Adrenal gland (tissue), 12 donors: Measurements from ENCODE around the gene TMPRSS4. TPM values are rescaled to one million over a fixed set of nuclear protein-coding genes. Genes with fewer than 3 reads are reported as not detected.
A peak's percentile ranks its signal among the peaks of the same experiment; 100 is the strongest.

Experiments used
- DNase-seq, 7 donors: peaks; one replicate each; pipeline ENCODE4 v3.0.0-alpha.2; 2019 to 2020
- H3K27ac ChIP-seq, 5 donors: fragments of 200-600 bp; sonication (generic) in 4 of 5; 1 replicate in 3 of 5; 2 replicates in 2 of 5; pipeline versions ENCODE4 v1.5.1 to v1.8.0; 2016 to 2020; ENCODE audit warnings: mild to moderate bottlenecking in 1 of 5
- H3K27me3 ChIP-seq: fragments of 200-600 bp; 2 replicates; pipeline ENCODE4 v1.8.0; 2021
- H3K36me3 ChIP-seq, 2 donors: fragments of 200-600 bp; replicated peaks in 1 of 2; 1 replicate in 1 of 2; 2 replicates in 1 of 2; pipeline versions ENCODE4 v1.5.1 to v1.8.0; 2018 to 2022
- H3K4me1 ChIP-seq, 2 donors: fragments of 200-600 bp; replicated peaks in 1 of 2; 1 replicate in 1 of 2; 2 replicates in 1 of 2; pipeline versions ENCODE4 v1.5.1 to v1.8.0; 2018 to 2021
- H3K4me3 ChIP-seq, 4 donors: fragments of 200-600 bp; sonication (generic) in 3 of 4; one replicate each; pipeline ENCODE4 v1.5.1; 2016 to 2018
- H3K9me3 ChIP-seq, 3 donors: fragments of 200-600 bp; sonication (generic) in 1 of 3; replicated peaks in 1 of 3; 1 replicate in 2 of 3; 2 replicates in 1 of 3; pipeline versions ENCODE4 v1.5.1 to v1.8.0; 2016 to 2021
- POLR2A ChIP-seq, 2 donors: fragments of 450-650 bp; IDR thresholded peaks; one replicate each; pipeline ENCODE4 v1.6.1; 2017; ENCODE audit warnings: antibody characterized with exemption in 2 of 2, mild to moderate bottlenecking in 2 of 2, moderate library complexity in 1 of 2
- WGBS, 4 donors: extraction: QIAGEN DNeasy Blood & Tissue Kit in 2 of 4; methylation state at CpG; one replicate each; pipeline versions ENCODE4 v1.1.5 to v1.1.7; 2013 to 2017; 5-methylcytosine and 5-hydroxymethylcytosine counted together
- intact Hi-C, 2 donors: fragments of 100-400 bp; cut with DNase I; formaldehyde crosslinking; loops; one replicate each; pipeline versions ENCODE4 v1.14.1 to v1.15.0; 2022 to 2023
- polyA plus RNA-seq, 3 donors: library from polyadenylated mRNA; stranded (reverse); fragments of 200-250 nt in 2 of 3; fragments of 350-450 nt in 1 of 3; fragmentation: Illumina TruSeq in 1 of 3; extraction: RNeasy Lipid Tissue Mini Kit (QIAGEN cat#74804) in 1 of 3; gene quantifications; one replicate each; pipeline ENCODE4 v1.2.3, GENCODE V29; 2013 to 2014
- total RNA-seq, 9 donors: library from RNA; depleted of rRNA in 4 of 9; stranded (reverse); fragments of >200 nt in 4 of 9; fragments of 120-200 nt in 1 of 9; fragmentation: NEBNext Ultra II Directional in 1 of 9; extraction: Animal tissue kit (Norgen Biotek cat#: 25700) in 1 of 9; gene quantifications; one replicate each; pipeline versions ENCODE4 v1.1.0 to v1.2.4, GENCODE V29; 2013 to 2023
- TF ChIP-seq, protein P1 (sequence below), 6 experiments: fragments of 450-650 bp in 4 of 6; fragments of 200-600 bp in 2 of 6; sonication (generic) in 1 of 6; IDR thresholded peaks; 1 replicate in 5 of 6; 2 replicates in 1 of 6; pipeline versions ENCODE4 v1.5.1 to v1.8.0; 2016 to 2021; ENCODE audit warnings: antibody characterized with exemption in 6 of 6, mild to moderate bottlenecking in 2 of 6, moderate library complexity in 1 of 6
- donor health status: healthy with polysubstance abuse.
- donor health status: Bipolar disorder and iron deficiency.
- donor health status: DM: yes; HTN: yes; CAD: no.
- donor health status: DM: no; HTN: no; CAD: no.
- donor health status: DM: no; HTN: no; CAD: no.
- donor health status: DM: yes; HTN: yes; CAD: no.

Gene TMPRSS4
- total and polyA plus RNA-seq, 12 donors, result 0.13 to 0.43 (median 0.27) TPM; not detected in 8

- Histone ChIP-seq H3K4me1 (no peaks in the 10 kb centered on the region), H3K9me3 (no peaks in the 10 kb centered on the region), H3K4me3 (no peak overlapping the region), H3K27ac (peak overlapping the region in 1 of 5 donors; percentile 63), H3K27me3 (no peaks in the 10 kb centered on the region), H3K36me3 (no peaks in the 10 kb centered on the region)
- DNase-seq, result no peak
- whole genome bisulfite sequencing, 4 donors, result 59 to 77% (median 68%) methylated on average over 11 of the region's 11 CpGs
- intact Hi-C loops, result no loop called here
- TF ChIP-seq, protein P1, sequence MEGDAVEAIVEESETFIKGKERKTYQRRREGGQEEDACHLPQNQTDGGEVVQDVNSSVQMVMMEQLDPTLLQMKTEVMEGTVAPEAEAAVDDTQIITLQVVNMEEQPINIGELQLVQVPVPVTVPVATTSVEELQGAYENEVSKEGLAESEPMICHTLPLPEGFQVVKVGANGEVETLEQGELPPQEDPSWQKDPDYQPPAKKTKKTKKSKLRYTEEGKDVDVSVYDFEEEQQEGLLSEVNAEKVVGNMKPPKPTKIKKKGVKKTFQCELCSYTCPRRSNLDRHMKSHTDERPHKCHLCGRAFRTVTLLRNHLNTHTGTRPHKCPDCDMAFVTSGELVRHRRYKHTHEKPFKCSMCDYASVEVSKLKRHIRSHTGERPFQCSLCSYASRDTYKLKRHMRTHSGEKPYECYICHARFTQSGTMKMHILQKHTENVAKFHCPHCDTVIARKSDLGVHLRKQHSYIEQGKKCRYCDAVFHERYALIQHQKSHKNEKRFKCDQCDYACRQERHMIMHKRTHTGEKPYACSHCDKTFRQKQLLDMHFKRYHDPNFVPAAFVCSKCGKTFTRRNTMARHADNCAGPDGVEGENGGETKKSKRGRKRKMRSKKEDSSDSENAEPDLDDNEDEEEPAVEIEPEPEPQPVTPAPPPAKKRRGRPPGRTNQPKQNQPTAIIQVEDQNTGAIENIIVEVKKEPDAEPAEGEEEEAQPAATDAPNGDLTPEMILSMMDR (IDR thresholded peaks at IDR 0.05), result no peak
- no peak for TF ChIP-seq POLR2A (IDR thresholded peaks at IDR 0.05)
Measured at GRCh38 chr11:118098996-118099837, 22.3 kb downstream of the TMPRSS4 start.

GRCh38 chr11:118099838-118100556 lies 23.1 kb downstream of the TMPRSS4 start:
- H3K36me3 ChIP-seq, result no peaks in the 10 kb centered on the region
- no peaks in the 10 kb centered on the region for H3K4me1 ChIP-seq
- no peaks in the 10 kb centered on the region for H3K9me3 ChIP-seq
- peak overlapping the region in 1 of 5 donors; percentile 63 for H3K27ac ChIP-seq
- WGBS, 4 donors, result 66 to 77% (median 72%) methylated on average over 10 of the region's 10 CpGs
- intact Hi-C loops, result no loop called here
- TF ChIP-seq POLR2A (IDR thresholded peaks at IDR 0.05), result no peak
- TF ChIP-seq, protein P1 (IDR thresholded peaks at IDR 0.05), result no peak
- no peak overlapping the region for H3K4me3 ChIP-seq
- peak in 1 of 7 donors; percentile 17 for DNase-seq
- H3K27me3 ChIP-seq, result no peaks in the 10 kb centered on the region

- WGBS, 4 donors, result 51 to 74% (median 64%) methylated on average over 3 of the region's 3 CpGs
- Histone ChIP-seq H3K27ac (peak overlapping the region in 1 of 5 donors; percentile 58), H3K9me3 (no peaks in the 10 kb centered on the region), H3K36me3 (no peaks in the 10 kb centered on the region), H3K4me3 (no peak overlapping the region), H3K4me1 (no peaks in the 10 kb centered on the region), H3K27me3 (no peaks in the 10 kb centered on the region)
- TF ChIP-seq, protein P1 (IDR thresholded peaks at IDR 0.05), result no peak
- no peak for TF ChIP-seq POLR2A (IDR thresholded peaks at IDR 0.05)
- DNase-seq, result no peak
- intact Hi-C loops, result no loop called here
Measured at GRCh38 chr11:118100691-118101232, 23.9 kb downstream of the TMPRSS4 start.

DNA sequence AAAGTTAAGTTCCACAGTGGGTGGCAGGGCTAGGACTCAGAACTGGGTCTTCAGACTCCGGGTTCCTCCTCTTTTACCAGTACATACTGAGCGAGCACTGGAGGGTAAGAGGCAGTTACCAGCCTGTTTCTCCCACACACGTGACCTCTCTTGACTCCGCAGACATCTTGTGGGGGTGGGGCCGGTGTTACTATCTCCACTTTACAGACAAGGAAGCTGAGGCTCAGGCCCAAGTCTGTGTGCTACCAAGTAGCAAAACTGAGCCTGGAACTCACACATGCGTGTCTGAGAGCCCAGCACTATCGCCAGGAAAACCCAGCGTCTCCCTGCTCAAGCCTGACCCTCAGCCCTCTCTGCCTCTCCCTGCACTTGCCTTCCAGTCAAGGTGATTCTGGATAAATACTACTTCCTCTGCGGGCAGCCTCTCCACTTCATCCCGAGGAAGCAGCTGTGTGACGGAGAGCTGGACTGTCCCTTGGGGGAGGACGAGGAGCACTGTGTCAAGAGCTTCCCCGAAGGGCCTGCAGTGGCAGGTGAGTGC lies 25.9 kb downstream of the TMPRSS4 start:
- TF ChIP-seq, protein P1 (IDR thresholded peaks at IDR 0.05), result no peak
- no peak for TF ChIP-seq POLR2A (IDR thresholded peaks at IDR 0.05)
- Histone ChIP-seq H3K27ac (no peak overlapping the region), H3K27me3 (no peaks in the 10 kb centered on the region), H3K9me3 (no peaks in the 10 kb centered on the region), H3K4me1 (no peaks in the 10 kb centered on the region), H3K4me3 (no peak overlapping the region), H3K36me3 (no peaks in the 10 kb centered on the region)
- 72 to 84% (median 79%) methylated on average over 11 to 13 of the region's 13 CpGs for WGBS, 4 donors
- intact Hi-C loops, result no loop called here
- no peak for DNase-seq
